HG03060 (cell line): ENCODE results near the gene CCDC66.

Experiments
- ATAC-seq: cut with Tn5 transposase; IDR thresholded peaks from one replicate; pipeline ENCODE4 v1.9.1; 2021; ENCODE audit warnings: low read depth, moderate number of reproducible peaks; ENCODE audit not compliant: unreplicated experiment

CCDC66 gene

GRCh38 chr3:56620371-56620770 is 63.4 kb downstream of the CCDC66 start:
- no peak for ATAC-seq

DNA sequence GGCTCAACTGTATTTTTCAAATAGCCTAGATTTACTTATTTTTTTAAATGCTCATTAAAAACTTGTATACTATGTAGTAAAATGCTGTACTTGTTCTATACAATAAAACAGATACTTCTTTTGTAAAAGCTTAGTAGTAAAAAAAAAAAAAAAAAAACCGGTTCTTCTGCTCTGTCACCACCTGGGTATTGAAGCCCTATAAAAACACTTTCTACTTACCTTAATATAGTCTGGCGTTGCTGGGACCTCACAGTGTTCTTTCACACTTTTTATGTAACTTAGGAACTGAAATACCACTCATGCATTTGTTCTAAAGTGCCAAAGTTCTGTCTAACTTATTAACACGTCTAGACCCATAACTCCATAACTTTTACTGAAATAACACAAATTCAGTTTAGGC is 64.7 kb downstream of the CCDC66 start:
- no peak for ATAC-seq

GRCh38 chr3:56622381-56622780 is 65.4 kb downstream of the CCDC66 start:
- no peak for ATAC-seq

GRCh38 chr3:56624725-56625124 is 67.8 kb downstream of the CCDC66 start:
- no peak for ATAC-seq

DNA sequence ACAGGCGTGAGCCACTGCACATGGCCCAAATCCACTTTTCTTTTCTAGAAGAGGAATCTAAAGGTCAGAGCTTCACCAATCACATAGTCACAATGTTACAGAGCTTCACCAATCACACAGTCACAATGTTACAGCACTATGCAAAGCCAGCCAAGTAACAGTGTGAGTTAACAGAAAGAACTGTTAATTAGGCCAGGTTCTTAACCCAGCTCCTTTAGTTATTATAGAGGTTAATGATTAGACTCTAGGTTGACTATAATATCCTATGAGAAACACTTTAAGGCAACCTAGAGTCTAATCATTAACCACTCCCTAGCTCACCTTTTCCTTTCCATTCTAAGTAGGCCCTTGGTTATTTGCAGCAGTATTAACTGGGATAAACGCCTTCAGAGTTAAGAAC is 72.1 kb downstream of the CCDC66 start:
- no peak for ATAC-seq

GRCh38 chr3:56629451-56629850 is 72.5 kb downstream of the CCDC66 start:
- ATAC-seq = no peak

DNA sequence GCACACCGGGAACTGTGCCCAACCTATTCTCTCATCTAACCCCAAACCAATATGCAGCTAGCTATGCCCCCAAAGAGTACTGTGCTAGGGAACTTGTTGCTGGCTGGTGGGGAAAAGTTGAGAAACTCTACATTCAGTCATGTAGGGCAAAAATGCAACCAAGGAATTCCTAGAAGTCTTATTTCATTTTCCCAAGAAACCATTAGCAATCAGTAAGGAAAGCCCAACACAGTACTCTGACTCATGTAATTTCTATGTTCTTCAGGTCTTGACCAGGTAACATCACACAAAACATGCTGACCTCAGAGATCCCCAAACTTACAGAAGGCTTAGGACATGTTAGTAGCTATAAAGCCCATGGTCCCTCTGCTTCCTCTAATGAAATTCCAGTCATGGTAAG is 74.0 kb downstream of the CCDC66 start:
- ATAC-seq = no peak

DNA sequence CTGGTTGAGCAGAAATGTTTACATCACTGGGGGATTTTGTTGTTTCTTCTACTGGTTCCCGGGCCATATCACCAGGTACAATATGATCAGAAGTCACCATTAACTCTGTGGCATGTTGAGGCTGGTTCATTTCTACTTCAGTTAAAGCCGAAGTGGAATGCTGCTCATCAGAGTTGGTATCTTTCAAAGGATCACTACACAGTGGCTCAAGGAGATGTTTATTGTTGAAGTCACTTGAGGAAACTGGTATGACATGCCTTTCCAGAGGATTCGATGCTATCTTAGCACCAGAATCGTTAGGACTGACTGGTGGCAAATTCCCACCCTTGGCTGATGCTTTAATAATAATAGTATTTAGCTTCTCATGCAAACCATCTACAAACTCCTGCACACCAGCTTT is 76.2 kb downstream of the CCDC66 start:
- no peak for ATAC-seq

DNA sequence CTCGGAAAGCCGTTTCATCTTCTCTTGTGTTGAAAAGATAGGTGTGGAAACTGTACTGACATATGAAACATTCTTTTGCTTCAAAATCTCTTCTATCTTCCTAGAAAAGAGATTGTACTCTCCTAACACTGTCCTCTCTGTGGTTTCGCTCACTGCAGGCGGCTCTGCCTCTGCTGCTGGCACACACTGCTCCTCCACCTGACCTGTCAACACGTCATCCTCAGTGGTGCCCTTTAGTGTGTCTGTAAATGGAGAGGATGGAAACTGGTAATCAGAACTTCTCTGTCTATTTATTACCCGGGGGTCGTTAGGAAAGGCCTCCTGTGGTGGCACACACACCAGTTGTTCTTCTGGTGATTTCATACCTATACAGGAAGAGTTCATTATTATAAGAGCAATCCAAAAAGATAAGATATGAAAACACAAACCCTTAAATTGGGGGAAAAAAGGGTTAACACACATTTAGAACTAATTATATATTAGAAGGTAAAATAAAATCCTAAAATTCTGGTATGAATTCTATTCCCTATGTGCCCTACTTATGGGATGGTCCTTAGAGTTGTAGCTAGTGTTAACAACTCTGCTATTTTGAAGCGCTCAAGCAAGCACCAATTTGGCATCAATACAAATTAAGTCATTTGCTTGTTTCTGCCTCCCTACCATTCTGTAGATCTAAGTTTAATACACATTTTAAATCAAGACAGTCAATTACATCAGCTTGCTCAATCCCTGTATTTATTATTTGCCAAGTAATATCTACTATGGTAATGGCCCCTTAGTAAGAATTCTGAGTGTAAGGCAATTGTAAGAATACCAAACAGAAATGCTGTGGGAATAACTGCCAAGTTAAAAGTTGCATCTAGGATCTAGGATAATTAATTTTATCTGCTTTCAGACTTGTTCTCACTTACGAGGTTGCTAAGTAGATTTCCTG is 76.9 kb downstream of the CCDC66 start:
- no peak for ATAC-seq

DNA sequence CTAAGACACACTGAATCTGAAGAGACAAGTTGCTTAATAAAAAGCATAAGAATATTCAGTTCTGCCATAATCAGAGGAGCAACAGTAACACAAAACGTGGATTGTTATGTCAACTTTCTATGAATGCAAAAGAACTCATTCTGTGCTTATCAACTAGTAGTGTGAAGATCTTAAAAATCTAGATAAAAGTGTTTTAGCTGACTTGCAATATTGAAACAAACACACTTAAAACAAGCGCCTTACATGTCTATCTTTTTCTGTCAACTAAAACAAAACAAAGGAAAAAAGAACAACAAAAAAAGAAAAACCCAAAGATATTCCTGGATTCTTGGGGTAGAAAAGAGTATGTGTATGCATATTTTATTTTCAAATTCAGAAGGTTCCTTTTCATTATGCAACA is 88.4 kb downstream of the CCDC66 start:
- ATAC-seq = no peak

DNA sequence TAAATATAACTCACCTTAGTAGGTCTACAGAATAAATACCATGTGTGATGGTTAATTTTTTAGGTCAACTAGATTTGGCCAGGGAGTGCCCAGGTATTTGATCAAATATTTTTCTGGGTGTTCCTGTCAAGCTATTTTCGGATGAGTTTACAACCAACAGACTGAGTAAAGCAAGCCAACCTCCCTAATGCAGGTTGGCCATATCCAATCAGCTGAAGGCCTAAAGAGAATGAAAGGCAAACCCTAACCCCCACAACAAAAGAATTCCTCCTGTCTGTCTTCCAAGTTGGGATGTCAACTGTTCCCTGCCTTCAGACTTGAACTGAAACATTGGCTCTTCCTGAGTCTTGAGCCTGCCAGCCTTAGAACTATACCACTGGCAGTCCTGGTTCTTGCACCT is 97.5 kb downstream of the CCDC66 start:
- no peak for ATAC-seq

GRCh38 chr3:56655709-56656108 is 98.7 kb downstream of the CCDC66 start:
- no peak for ATAC-seq

GRCh38 chr3:56664823-56665222 is 107.8 kb downstream of the CCDC66 start:
- no peak for ATAC-seq

GRCh38 chr3:56667973-56668579 is 111.1 kb downstream of the CCDC66 start:
- ATAC-seq = no peak
